Activated CD8-positive, alpha-beta memory T cell treated with anti-CD3 and anti-CD28 coated beads, Interleukin-2, amount 10 ng/mL, durations not matched to agents 7 days and 5 days (primary cell): Measurements from ENCODE around the gene PRSS38. TPM values are rescaled to one million over a fixed set of nuclear protein-coding genes. Genes with fewer than 3 reads are reported as not detected.

ENCODE experiments used
- ATAC-seq: fragments of 150-1000 bp; cut with Tn5 transposase; one replicate; pipeline ENCODE4 v1.10.0; 2021; ENCODE audit warnings: moderate library complexity
- CTCF ChIA-PET: fragments of 350-600 bp; sonication (Branson Sonifier 250); formaldehyde crosslinking; loops from one replicate; lab custom pipeline; 2021; ENCODE audit warnings: antibody characterized with exemption; lab: Charles Lee
- DNase-seq: peaks from one replicate; pipeline ENCODE4 v3.0.0-alpha.2; 2020
- H3K27ac Mint-ChIP-seq: one replicate; pipeline ENCODE4 v1.8.0; 2021; ENCODE audit warnings: mild to moderate bottlenecking, mixed read lengths
- H3K27me3 Mint-ChIP-seq: one replicate; pipeline ENCODE4 v1.8.0; 2021; ENCODE audit warnings: mixed read lengths
- H3K36me3 Mint-ChIP-seq: one replicate; pipeline ENCODE4 v1.8.0; 2021; ENCODE audit warnings: mild to moderate bottlenecking, mixed read lengths
- H3K4me1 Mint-ChIP-seq: one replicate; pipeline ENCODE4 v1.8.0; 2021; ENCODE audit warnings: mixed read lengths
- H3K4me3 Mint-ChIP-seq: one replicate; pipeline ENCODE4 v1.8.0; 2021; ENCODE audit warnings: mild to moderate bottlenecking, moderate library complexity, mixed read lengths
- H3K9me3 Mint-ChIP-seq: one replicate; pipeline ENCODE4 v1.8.0; 2022; ENCODE audit warnings: low read depth, mixed read lengths
- total RNA-seq, 2 experiments: library from RNA; stranded (reverse); gene quantifications; one replicate each; pipeline ENCODE4 v1.2.3, GENCODE V29; 2021

PRSS38 gene
- total RNA-seq, 2 experiments from 2014 or later = not detected

- CTCF ChIA-PET = no interaction called here
- DNase-seq = peak; percentile 27
- no peak overlapping the region for H3K27ac Mint-ChIP-seq
- H3K4me1 Mint-ChIP-seq = peaks cover 7% of the 10 kb centered on the region
- H3K27me3 Mint-ChIP-seq = peaks cover 14% of the 10 kb centered on the region
- ATAC-seq = no peak
- peaks cover 5% of the 10 kb centered on the region for H3K36me3 Mint-ChIP-seq
- no peak overlapping the region for H3K4me3 Mint-ChIP-seq
- no peaks in the 10 kb centered on the region for H3K9me3 Mint-ChIP-seq
Measured at GRCh38 chr1:227785094-227785804, 30.2 kb upstream of the PRSS38 start.

- CTCF ChIA-PET = no interaction called here
- Mint-ChIP-seq H3K27ac (no peak overlapping the region), H3K9me3 (no peaks in the 10 kb centered on the region)
Measured at GRCh38 chr1:227785805-227786671, 29.4 kb upstream of the PRSS38 start.

GRCh38 chr1:227786673-227787512 is 28.6 kb upstream of the PRSS38 start:
- peak overlapping the region; percentile 75 for H3K4me3 Mint-ChIP-seq
- H3K9me3 Mint-ChIP-seq = no peaks in the 10 kb centered on the region
- CTCF ChIA-PET = interaction anchor here (1.3 to 1.8 kb wide), 3 partner anchors 12 to 21 kb away, joined by 3 to 18 read pairs (median 5); no protein-coding TSS in a partner anchor
- ATAC-seq = no peak
- H3K4me1 Mint-ChIP-seq = peaks cover 7% of the 10 kb centered on the region
- H3K36me3 Mint-ChIP-seq = peaks cover 3% of the 10 kb centered on the region
- DNase-seq = peak; percentile 41
- H3K27ac Mint-ChIP-seq = no peak overlapping the region
- peaks cover 14% of the 10 kb centered on the region for H3K27me3 Mint-ChIP-seq

More at GRCh38 chr1:227785805-227786671, 29.4 kb upstream of the PRSS38 start:
- Mint-ChIP-seq H3K36me3 (peaks cover 3% of the 10 kb centered on the region), H3K4me1 (peaks cover 7% of the 10 kb centered on the region), H3K27me3 (peaks cover 14% of the 10 kb centered on the region), H3K4me3 (no peak overlapping the region)
- ATAC-seq = no peak
- DNase-seq = peak; percentile 38

- Mint-ChIP-seq H3K27ac (peak overlapping the region; percentile 17), H3K4me1 (peaks cover 7% of the 10 kb centered on the region), H3K27me3 (peaks cover 14% of the 10 kb centered on the region), H3K9me3 (no peaks in the 10 kb centered on the region), H3K4me3 (peak overlapping the region; percentile 75), H3K36me3 (no peaks in the 10 kb centered on the region)
- ATAC-seq (peak; percentile 94), DNase-seq (peak; percentile 97)
- CTCF ChIA-PET = interaction anchor here (0.8 to 2.1 kb wide), 7 partner anchors 11 to 166 kb away, joined by 3 to 18 read pairs (median 5); no protein-coding TSS in a partner anchor
Measured at GRCh38 chr1:227787513-227788270, 27.8 kb upstream of the PRSS38 start.

GRCh38 chr1:227788271-227789083 is 27.0 kb upstream of the PRSS38 start:
- no peaks in the 10 kb centered on the region for H3K9me3 Mint-ChIP-seq
- CTCF ChIA-PET = interaction anchor here (0.8 to 2.1 kb wide), 6 partner anchors 12 to 165 kb away, joined by 3 to 18 read pairs (median 6); no protein-coding TSS in a partner anchor
- no peaks in the 10 kb centered on the region for H3K36me3 Mint-ChIP-seq

GRCh38 chr1:227789084-227790033 is 26.1 kb upstream of the PRSS38 start:
- peak overlapping the region; percentile 75 for H3K4me3 Mint-ChIP-seq
- H3K4me1 Mint-ChIP-seq = peaks cover 7% of the 10 kb centered on the region
- peaks cover 14% of the 10 kb centered on the region for H3K27me3 Mint-ChIP-seq
- no peak for ATAC-seq
- no peak overlapping the region for H3K27ac Mint-ChIP-seq
- H3K9me3 Mint-ChIP-seq = no peaks in the 10 kb centered on the region
- no peaks in the 10 kb centered on the region for H3K36me3 Mint-ChIP-seq
- CTCF ChIA-PET = interaction anchor here (0.9 to 2.1 kb wide), 4 partner anchors 9 to 164 kb away, joined by 3 to 7 read pairs (median 6); no protein-coding TSS in a partner anchor
- peak; percentile 41 for DNase-seq

More at GRCh38 chr1:227788271-227789083, 27.0 kb upstream of the PRSS38 start:
- peaks cover 14% of the 10 kb centered on the region for H3K27me3 Mint-ChIP-seq
- ATAC-seq (peak; percentile 79), DNase-seq (peak; percentile 84)
- H3K4me1 Mint-ChIP-seq = peaks cover 7% of the 10 kb centered on the region
- peak overlapping the region; percentile 75 for H3K4me3 Mint-ChIP-seq
- H3K27ac Mint-ChIP-seq = peak overlapping the region; percentile 42

GRCh38 chr1:227790034-227790400 is 25.5 kb upstream of the PRSS38 start:
- CTCF ChIA-PET = interaction anchor here (0.9 to 3.2 kb wide), 3 partner anchors 9 to 28 kb away, joined by 3 to 8 read pairs (median 5); no protein-coding TSS in a partner anchor
- no peak for DNase-seq
- peaks cover 14% of the 10 kb centered on the region for H3K27me3 Mint-ChIP-seq
- no peaks in the 10 kb centered on the region for H3K36me3 Mint-ChIP-seq
- ATAC-seq = no peak
- H3K4me3 Mint-ChIP-seq = no peak overlapping the region
- no peaks in the 10 kb centered on the region for H3K9me3 Mint-ChIP-seq
- H3K4me1 Mint-ChIP-seq = peaks cover 7% of the 10 kb centered on the region
- no peak overlapping the region for H3K27ac Mint-ChIP-seq

- H3K4me3 Mint-ChIP-seq = no peak overlapping the region
- CTCF ChIA-PET = interaction anchor here (1.6 to 3.2 kb wide), 2 partner anchors 24 to 29 kb away, joined by 5 to 8 read pairs; no protein-coding TSS in a partner anchor
- peaks cover 7% of the 10 kb centered on the region for H3K4me1 Mint-ChIP-seq
- DNase-seq (no peak), ATAC-seq (no peak)
- H3K36me3 Mint-ChIP-seq = no peaks in the 10 kb centered on the region
- no peaks in the 10 kb centered on the region for H3K9me3 Mint-ChIP-seq
- H3K27ac Mint-ChIP-seq = no peak overlapping the region
- H3K27me3 Mint-ChIP-seq = peaks cover 13% of the 10 kb centered on the region
Measured at GRCh38 chr1:227790868-227791267, 24.6 kb upstream of the PRSS38 start.

- H3K4me3 Mint-ChIP-seq = no peak overlapping the region
- no peaks in the 10 kb centered on the region for H3K36me3 Mint-ChIP-seq
- CTCF ChIA-PET = interaction anchor here (3.2 kb wide), 1 partner anchor 29 kb away, joined by 8 read pairs; no protein-coding TSS in a partner anchor
- peaks cover 6% of the 10 kb centered on the region for H3K27me3 Mint-ChIP-seq
- no peaks in the 10 kb centered on the region for H3K9me3 Mint-ChIP-seq
- DNase-seq (no peak), ATAC-seq (no peak)
- peak overlapping the region; percentile 21 for H3K27ac Mint-ChIP-seq
- H3K4me1 Mint-ChIP-seq = peaks cover 6% of the 10 kb centered on the region
Measured at GRCh38 chr1:227791425-227792143, 23.9 kb upstream of the PRSS38 start.
